HL-60 (cell line): Measurements from ENCODE around the gene KLHL7.

Experiments
- DNase-seq, 2 experiments: peaks; one replicate each; pipeline ENCODE4 v3.0.0-alpha.2; 2010 to 2020; ENCODE audit warnings: low read depth in 1 of 2, low spot score in 1 of 2
- H3K27ac ChIP-seq: fragments of 250-450 bp; sonication (Bioruptor Pico); replicated peaks from 2 replicates; pipeline ENCODE4 v1.5.1; 2020; ENCODE audit warnings: mild to moderate bottlenecking, moderate library complexity
- H3K27me3 ChIP-seq: fragments of 250-450 bp; sonication (Bioruptor Pico); 2 replicates; pipeline ENCODE4 v1.5.1; 2021; ENCODE audit warnings: mild to moderate bottlenecking, moderate library complexity; ENCODE audit not compliant: insufficient read depth, poor library complexity, severe bottlenecking
- H3K4me3 ChIP-seq: replicated peaks from 2 replicates; pipeline ENCODE4 v1.5.1; 2011; ENCODE audit warnings: mild to moderate bottlenecking, control low read depth, low read length; ENCODE audit not compliant: insufficient read depth
- CTCF ChIP-seq: IDR thresholded peaks from one replicate; pipeline ENCODE4 v1.5.1; 2011; ENCODE audit warnings: low read length, control low read depth, inconsistent platforms; ENCODE audit not compliant: insufficient read depth
- GABPA ChIP-seq: IDR thresholded peaks from 2 replicates; pipeline ENCODE4 v1.6.1; 2012; ENCODE audit warnings: low read depth
- POLR2AphosphoS5 ChIP-seq: IDR thresholded peaks from 2 replicates; pipeline ENCODE4 v1.6.1; 2012; ENCODE audit warnings: low read depth
- REST ChIP-seq: IDR thresholded peaks from 2 replicates; pipeline ENCODE4 v1.6.1; 2012; ENCODE audit warnings: low read depth; ENCODE audit not compliant: insufficient replicate concordance
- SPI1 ChIP-seq: IDR thresholded peaks from 2 replicates; pipeline ENCODE4 v1.6.1; 2012; ENCODE audit warnings: low read depth, mild to moderate bottlenecking, borderline replicate concordance

KLHL7 gene

GRCh38 chr7:23164846-23165245 is 59.3 kb downstream of the KLHL7 start:
- Histone ChIP-seq H3K27ac (no peak overlapping the region), H3K27me3 (no peaks in the 10 kb centered on the region), H3K4me3 (no peak overlapping the region)
- DNase-seq = no peak
- TF ChIP-seq GABPA (no peak), POLR2AphosphoS5 (no peak), SPI1 (no peak), CTCF (no peak), REST (no peak)

GRCh38 chr7:23165316-23165715 is 59.7 kb downstream of the KLHL7 start:
- DNase-seq = no peak
- H3K27ac ChIP-seq = no peak overlapping the region
- TF ChIP-seq REST = no peak
- TF ChIP-seq SPI1 = no peak
- TF ChIP-seq CTCF = no peak
- TF ChIP-seq POLR2AphosphoS5 = no peak
- no peak overlapping the region for H3K4me3 ChIP-seq
- no peaks in the 10 kb centered on the region for H3K27me3 ChIP-seq

GRCh38 chr7:23167691-23168090 is 62.1 kb downstream of the KLHL7 start:
- TF ChIP-seq POLR2AphosphoS5 (no peak), REST (no peak), GABPA (no peak), CTCF (no peak), SPI1 (no peak)
- Histone ChIP-seq H3K27me3 (no peaks in the 10 kb centered on the region), H3K27ac (no peak overlapping the region), H3K4me3 (no peak overlapping the region)
- no peak for DNase-seq
